Inflammatory macrophage (primary cell): ENCODE measurements around the gene FGF6.

Experiments
- DNase-seq, 2 donors: peaks; one replicate each; pipeline ENCODE4 v3.0.0-alpha.2; 2020 to 2022

The FGF6 gene

GRCh38 chr12:4447151-4447550, 1.5 kb upstream of the FGF6 start:
- DNase-seq = no peak

GRCh38 chr12:4446335-4446734, 720 bp upstream of the FGF6 start:
- no peak for DNase-seq

GRCh38 chr12:4444031-4444430, 1.6 kb downstream of the FGF6 start:
- no peak for DNase-seq

- DNase-seq = no peak
These were observed 2.0 kb downstream of the FGF6 start for GRCh38 chr12:4443616-4444015.

GRCh38 chr12:4441355-4442335, 4.0 kb downstream of the FGF6 start:
- no peak for DNase-seq

GRCh38 chr12:4440187-4440941, 5.3 kb downstream of the FGF6 start:
- DNase-seq = no peak

GRCh38 chr12:4439736-4440135, 5.9 kb downstream of the FGF6 start:
- DNase-seq = no peak

- DNase-seq = peak; percentile 74 to 77
These were observed 6.6 kb downstream of the FGF6 start for GRCh38 chr12:4438834-4439596.

- no peak for DNase-seq
These were observed 10.1 kb downstream of the FGF6 start for GRCh38 chr12:4435537-4435936.

GRCh38 chr12:4434706-4435425, 10.7 kb downstream of the FGF6 start:
- DNase-seq = peak; percentile 75 to 82

- DNase-seq = no peak
These were observed 11.3 kb downstream of the FGF6 start for GRCh38 chr12:4434301-4434700.

GRCh38 chr12:4433745-4434058, 11.9 kb downstream of the FGF6 start:
- DNase-seq = no peak

- DNase-seq = no peak
These were observed 12.5 kb downstream of the FGF6 start for GRCh38 chr12:4432878-4433744.

- peak; percentile 61 to 75 for DNase-seq
These were observed 13.7 kb downstream of the FGF6 start for GRCh38 chr12:4431866-4432265.

GRCh38 chr12:4431436-4431835, 14.2 kb downstream of the FGF6 start:
- DNase-seq = no peak

- no peak for DNase-seq
These were observed 21.2 kb downstream of the FGF6 start for GRCh38 chr12:4424422-4424821.

GRCh38 chr12:4423528-4424195, 22.0 kb downstream of the FGF6 start:
- no peak for DNase-seq

GRCh38 chr12:4422985-4423384, 22.6 kb downstream of the FGF6 start:
- DNase-seq = no peak

GRCh38 chr12:4421590-4422031, 24.0 kb downstream of the FGF6 start:
- peak; percentile 46 to 68 for DNase-seq

GRCh38 chr12:4420138-4420670, 25.4 kb downstream of the FGF6 start:
- no peak for DNase-seq
